PFSK-1 (cell line): Measurements from ENCODE around the gene STC2.

Experiments used
- FOXP2 ChIP-seq: optimal IDR thresholded peaks from 2 replicates; pipeline ENCODE3; 2011; ENCODE audit warnings: borderline replicate concordance, control low read depth, inconsistent platforms; ENCODE audit not compliant: insufficient read depth; ENCODE audit errors: extremely low read length, extremely low read depth
- POLR2AphosphoS5 ChIP-seq: IDR thresholded peaks from 2 replicates; pipeline ENCODE4 v1.6.1; 2012; ENCODE audit warnings: low read depth, mild to moderate bottlenecking, control low read depth, low read length, moderate library complexity
- REST ChIP-seq, 2 experiments: IDR thresholded peaks; 2 replicates each; pipeline versions ENCODE4 v1.6.1 to v1.8.0; 2011 to 2012; ENCODE audit warnings: low read depth in 2 of 2, low read length in 2 of 2, control low read depth in 1 of 2, inconsistent platforms in 1 of 2, mild to moderate bottlenecking in 1 of 2, moderate library complexity in 1 of 2; ENCODE audit not compliant: insufficient read depth in 1 of 2
- SIN3A ChIP-seq: IDR thresholded peaks from 2 replicates; pipeline ENCODE4 v1.6.1; 2012; ENCODE audit warnings: mild to moderate bottlenecking, low read length, moderate library complexity, borderline replicate concordance; ENCODE audit not compliant: insufficient read depth
- TAF1 ChIP-seq: IDR thresholded peaks from 2 replicates; pipeline ENCODE4 v1.6.1; 2012; ENCODE audit warnings: low read length, control low read depth, borderline replicate concordance; ENCODE audit not compliant: insufficient read depth

- TF ChIP-seq POLR2AphosphoS5: no peak
- no peak for TF ChIP-seq SIN3A
- TF ChIP-seq REST (IDR thresholded peaks at IDR 0.05; ENCODE audit: insufficient read depth in 1 of 2, low read depth in 2 of 2, low read length in 2 of 2): no peak
- TF ChIP-seq TAF1: no peak
- peak; percentile 40 for TF ChIP-seq FOXP2
These were observed 37.6 kb downstream of the STC2 start for GRCh38 chr5:173290477-173291131.
